HG03139 (cell line): ENCODE measurements around the gene GABBR2.

ENCODE experiments used
- ATAC-seq: cut with Tn5 transposase; IDR thresholded peaks from one replicate; pipeline ENCODE4 v1.9.1; 2021; ENCODE audit not compliant: unreplicated experiment

The GABBR2 gene

GRCh38 chr9:98329904-98330303 is 378.8 kb downstream of the GABBR2 start:
- ATAC-seq: no peak

DNA sequence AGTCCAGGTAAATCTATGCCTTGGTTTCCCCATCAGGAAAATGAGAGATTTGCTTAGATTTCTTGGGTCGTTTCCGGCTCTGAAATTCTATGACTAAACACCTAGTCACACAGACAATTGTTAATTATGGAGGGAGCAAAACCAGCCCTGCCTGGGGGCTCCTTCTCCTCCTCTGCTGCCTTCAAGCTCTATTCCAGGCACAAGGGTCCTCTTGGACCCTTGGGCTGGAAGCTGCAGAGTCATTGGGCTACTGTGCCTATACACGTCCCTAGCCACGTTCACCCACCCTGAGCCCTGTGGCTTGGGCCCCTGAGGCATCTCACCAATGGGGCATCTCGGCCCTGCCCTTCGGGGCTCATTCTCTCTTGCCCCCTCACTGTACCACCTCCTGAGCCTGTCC is 379.5 kb downstream of the GABBR2 start:
- no peak for ATAC-seq

GRCh38 chr9:98328770-98329169 is 380.0 kb downstream of the GABBR2 start:
- ATAC-seq: no peak

DNA sequence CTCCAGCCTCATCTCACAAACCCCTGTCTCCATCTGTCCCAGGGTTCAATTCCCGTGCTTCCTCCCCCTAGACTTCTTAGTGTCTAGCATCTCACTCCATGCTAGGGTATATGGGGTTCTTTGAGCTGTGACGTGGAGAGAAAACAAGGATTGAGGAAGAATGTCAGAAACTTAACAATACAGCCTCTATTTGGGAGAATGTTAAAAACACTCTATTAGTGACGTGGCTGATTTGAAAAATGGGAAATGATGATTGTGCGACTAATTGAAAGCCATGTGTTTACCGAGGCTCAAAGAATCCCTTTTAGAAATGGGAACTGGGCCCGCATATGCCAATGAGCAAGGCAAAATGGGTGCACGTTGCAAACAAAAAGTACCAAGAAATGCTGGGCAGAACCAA is 380.6 kb downstream of the GABBR2 start:
- no peak for ATAC-seq

DNA sequence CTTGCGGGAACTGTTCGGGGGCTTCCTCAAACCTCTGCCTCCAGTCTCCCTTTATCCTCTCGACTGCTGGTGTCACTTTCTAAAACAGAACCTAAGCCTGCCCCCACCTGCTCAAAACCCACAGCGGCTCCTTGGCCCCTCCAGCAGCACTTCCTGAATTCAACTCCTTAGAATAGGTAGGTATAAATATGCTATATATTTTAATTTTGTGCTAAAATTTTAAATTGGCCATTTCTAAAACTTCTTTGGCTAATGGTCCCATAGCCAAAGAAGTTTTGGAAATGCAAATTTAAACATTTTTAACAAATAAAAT is 381.5 kb downstream of the GABBR2 start:
- ATAC-seq: no peak

DNA sequence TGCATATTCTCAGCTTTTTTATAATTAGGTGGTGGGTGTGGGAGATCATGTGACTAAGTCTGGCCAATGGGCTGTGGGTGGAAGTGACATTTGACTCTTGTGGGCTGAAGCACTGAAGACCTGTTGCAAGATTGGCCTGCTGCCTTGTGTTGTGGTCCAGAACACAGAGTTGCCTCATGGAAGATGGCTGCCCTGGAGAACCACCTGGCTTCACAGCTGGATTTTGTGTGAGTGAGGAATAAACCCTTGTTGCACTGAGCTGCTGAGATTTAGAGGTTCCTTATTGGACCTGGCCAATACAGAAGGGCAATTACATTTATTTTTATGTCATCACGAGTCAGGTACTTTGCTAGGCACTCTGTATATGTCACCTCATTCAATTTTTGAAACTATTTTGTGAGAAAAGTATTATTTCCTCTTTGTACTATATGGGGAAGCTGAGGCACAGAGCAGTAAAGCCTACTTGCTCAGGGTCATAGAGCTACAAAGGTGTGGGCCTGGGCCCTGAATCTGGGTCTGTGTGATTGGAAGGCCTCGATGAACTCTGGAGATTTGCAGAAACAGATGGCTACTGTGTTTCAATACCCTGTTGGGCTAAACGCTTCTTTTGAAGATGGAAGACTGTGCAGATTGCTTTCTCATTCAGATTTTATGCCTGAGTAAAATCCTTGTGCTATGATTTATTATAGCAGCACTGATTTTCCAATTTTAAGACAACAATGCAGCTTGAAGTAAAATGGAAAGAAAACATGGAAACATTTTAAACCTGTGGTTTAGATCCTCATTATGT is 382.1 kb downstream of the GABBR2 start:
- no peak for ATAC-seq

- ATAC-seq: no peak
Observed at GRCh38 chr9:98324801-98325200, 383.9 kb downstream of the GABBR2 start.

GRCh38 chr9:98323831-98324135 is 385.0 kb downstream of the GABBR2 start:
- ATAC-seq: no peak

DNA sequence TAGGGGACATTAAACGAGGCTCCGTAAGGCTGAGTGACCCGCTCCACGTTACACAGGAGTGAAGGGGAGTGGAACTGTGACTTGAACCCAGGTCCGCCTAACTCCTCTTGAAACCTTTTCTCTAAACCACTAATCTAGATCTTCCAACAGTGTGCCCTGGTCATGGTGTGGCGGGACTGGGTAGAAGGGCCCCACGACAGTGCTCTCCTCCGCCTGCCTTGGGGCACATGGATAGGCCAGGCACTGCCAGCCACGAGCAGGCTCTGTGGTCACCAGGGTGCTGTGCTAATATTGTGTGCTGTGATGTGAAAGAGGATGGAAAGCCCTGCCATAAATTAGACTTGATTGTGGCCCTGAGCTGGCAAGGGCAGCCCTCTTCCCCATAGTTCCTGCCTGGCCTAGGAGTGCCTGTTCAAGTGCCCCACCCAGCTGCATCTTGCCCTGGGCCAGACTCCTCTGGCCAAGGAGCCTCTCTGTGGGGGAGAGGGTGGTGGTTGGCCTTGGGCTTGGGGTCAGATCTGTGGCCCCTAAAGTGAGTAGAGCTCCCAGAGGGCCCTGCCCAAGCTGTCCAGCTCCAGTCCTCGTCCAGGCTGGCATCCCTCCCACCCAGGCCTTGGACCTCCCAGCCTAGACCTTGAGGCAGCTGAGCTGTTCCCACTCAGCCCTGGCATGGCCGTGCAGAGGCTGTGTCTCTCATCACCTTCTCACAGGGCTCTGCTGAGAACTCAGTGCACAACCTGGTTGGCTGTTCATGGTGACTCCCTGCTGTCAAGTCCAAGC is 385.5 kb downstream of the GABBR2 start:
- no peak for ATAC-seq

GRCh38 chr9:98321269-98321668 is 387.5 kb downstream of the GABBR2 start:
- no peak for ATAC-seq

- no peak for ATAC-seq
Observed at GRCh38 chr9:98318834-98319478, 389.8 kb downstream of the GABBR2 start.

DNA sequence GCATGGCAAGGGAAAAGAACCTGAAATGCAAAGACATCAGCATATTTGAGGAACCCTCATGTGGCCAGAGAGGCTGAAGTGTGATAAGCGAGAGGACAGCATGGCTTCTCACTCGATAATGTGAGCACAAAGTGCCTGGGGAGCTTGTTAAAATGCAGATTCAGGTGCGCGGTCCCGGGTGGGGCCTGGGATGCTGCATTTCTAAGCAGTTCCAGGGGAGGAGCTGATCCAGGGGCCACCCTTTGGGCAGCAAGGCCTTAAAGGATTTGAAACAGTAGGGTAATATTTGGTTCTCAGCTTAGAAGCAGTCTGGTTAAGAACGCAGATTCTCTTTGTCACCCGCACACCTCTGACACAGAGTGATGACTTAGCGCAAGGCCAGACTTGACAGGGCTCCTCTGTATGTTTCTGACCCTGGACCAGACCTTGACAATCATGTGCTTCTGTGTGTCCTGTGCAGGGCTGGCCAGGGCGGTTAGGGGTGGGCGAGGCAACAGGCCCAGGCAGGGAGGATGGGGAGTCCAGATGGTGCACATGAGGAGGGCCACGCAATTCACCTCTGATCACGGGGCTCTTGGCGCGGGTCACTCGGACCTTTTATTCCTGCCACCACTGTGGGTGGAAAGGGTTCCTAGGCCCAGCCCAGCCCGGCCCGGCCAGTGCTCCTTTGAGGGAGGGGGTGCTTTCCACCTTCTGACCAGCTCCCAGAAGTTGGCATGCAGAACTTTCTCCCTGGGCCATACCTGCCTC is 390.5 kb downstream of the GABBR2 start:
- no peak for ATAC-seq

- ATAC-seq: no peak
Observed at GRCh38 chr9:98317134-98317857, 391.4 kb downstream of the GABBR2 start.

- no peak for ATAC-seq
Observed at GRCh38 chr9:98316445-98317133, 392.1 kb downstream of the GABBR2 start.

- ATAC-seq: peak; percentile 62
Observed at GRCh38 chr9:98315551-98316060, 393.1 kb downstream of the GABBR2 start.

- no peak for ATAC-seq
Observed at GRCh38 chr9:98315067-98315453, 393.7 kb downstream of the GABBR2 start.

DNA sequence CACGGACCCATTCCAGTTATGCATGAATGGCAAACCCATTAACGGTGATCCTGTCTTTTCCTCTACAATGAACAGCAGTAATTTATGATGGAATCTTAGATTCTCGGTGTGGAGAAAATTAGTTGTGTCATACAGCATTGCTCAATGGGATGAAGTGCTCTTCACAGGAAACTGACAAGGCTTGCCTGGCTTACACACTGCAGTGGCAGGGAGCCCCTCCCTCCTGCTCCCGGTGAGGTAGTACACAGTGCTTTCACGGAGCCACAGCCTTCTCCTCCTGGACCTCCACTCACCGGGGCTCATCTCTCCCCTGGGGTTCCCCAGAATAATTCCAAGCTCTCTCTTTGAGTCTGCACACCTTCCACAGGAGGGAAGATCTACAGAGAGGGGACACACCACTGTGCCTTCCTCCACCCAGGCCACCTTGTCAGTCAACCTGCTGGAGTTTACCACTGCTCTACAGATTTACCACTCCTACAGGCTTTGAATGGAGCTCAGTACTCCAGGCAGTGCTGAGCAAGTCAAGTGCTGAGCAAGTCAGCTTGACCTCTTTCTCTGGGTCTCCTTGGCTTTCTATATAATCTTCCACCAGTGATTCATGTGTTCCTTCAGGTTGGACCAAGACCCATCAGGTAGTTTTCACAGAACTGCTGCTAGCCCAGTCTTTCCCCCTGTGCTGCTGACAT is 394.2 kb downstream of the GABBR2 start:
- ATAC-seq: no peak

DNA sequence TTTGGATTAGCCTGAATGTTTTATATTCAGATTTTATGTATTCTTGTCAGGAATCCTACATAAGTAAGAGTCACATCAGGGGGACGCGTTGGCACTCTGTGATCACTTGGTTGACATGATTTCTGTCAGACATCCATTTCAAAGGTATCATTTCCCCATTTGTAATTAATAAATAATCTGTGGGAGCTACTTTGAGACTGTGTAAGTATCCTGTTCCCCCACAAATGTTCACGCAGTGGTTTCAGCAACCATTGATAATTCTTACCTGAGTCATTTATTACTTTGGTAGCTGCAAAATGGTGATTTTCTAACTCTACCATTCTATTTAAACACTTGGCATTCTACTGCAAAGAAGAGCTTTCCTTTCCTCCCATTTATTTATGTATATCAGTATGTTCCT is 396.4 kb downstream of the GABBR2 start:
- no peak for ATAC-seq

- ATAC-seq: no peak
Observed at GRCh38 chr9:98311541-98311940, 397.2 kb downstream of the GABBR2 start.
